GM12891 (cell line): Measurements from ENCODE around the gene LYAR.

Experiments used
- POLR2A ChIP-seq: IDR thresholded peaks from 2 replicates; pipeline ENCODE4 v1.6.1; 2011; ENCODE audit warnings: low read depth, low read length, control low read depth
- POLR2AphosphoS5 ChIP-seq: IDR thresholded peaks from 2 replicates; pipeline ENCODE4 v1.6.1; 2011; ENCODE audit warnings: low read depth, low read length, control low read depth
- TAF1 ChIP-seq: IDR thresholded peaks from 2 replicates; pipeline ENCODE4 v1.6.1; 2011; ENCODE audit warnings: low read depth, low read length, control low read depth

- TF ChIP-seq POLR2AphosphoS5 = no peak
- TF ChIP-seq POLR2A = no peak
- TF ChIP-seq TAF1 = no peak
These were observed 17.0 kb upstream of the LYAR start for GRCh38 chr4:4306920-4307319.
